ENCODE data around the gene PPARD. TPM values are rescaled to one million over a fixed set of nuclear protein-coding genes. Genes with fewer than 3 reads are reported as not detected.

Gene PPARD
- total RNA-seq, 1 donor from 2014 or later = 12.6 TPM

DNA sequence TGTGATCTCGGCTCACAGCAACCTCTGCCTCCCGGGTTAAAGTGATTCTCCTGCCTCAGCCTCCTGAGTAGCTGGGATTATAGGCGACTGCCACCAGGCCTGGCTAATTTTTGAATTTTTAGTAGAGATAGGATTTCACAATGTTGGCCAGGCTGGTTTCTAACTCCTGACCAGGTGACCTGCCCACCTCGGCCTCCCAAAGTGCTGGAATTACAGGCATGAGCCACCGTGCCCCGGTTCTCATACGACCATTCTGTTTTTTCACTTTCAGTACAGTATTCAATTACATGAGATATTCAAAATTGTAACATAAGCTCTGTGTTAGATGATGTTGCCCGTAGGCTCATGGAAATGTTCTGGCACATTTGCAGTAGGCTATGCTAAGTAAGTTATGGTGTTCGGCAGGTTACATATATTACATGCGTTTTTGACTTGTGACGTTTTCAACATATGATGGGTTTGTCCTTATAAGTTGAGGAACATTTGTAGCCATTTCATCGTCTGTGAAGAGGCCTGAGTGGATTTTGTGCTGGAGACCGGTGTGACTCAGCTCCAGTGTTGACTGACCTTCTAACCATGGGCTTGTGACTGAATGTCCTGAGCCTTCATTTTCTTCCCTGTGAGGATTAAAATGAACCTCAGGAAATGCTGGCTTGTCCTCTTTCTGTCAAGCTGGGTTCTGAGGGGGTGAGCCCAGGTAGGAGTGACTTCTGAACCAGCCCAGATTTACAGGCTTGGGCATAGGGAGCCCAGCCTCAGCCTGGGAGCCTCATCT, 12.2 kb downstream of the PPARD start:
- no peak for DNase-seq (ENCODE audit: extremely low read depth, low read depth, low spot score)

- no peak for DNase-seq (ENCODE audit: extremely low read depth, low read depth, low spot score)
These were observed 14.0 kb downstream of the PPARD start for GRCh38 chr6:35356391-35356790.

GRCh38 chr6:35357677-35358076, 15.3 kb downstream of the PPARD start:
- DNase-seq (ENCODE audit: extremely low read depth, low read depth, low spot score) = no peak

DNA sequence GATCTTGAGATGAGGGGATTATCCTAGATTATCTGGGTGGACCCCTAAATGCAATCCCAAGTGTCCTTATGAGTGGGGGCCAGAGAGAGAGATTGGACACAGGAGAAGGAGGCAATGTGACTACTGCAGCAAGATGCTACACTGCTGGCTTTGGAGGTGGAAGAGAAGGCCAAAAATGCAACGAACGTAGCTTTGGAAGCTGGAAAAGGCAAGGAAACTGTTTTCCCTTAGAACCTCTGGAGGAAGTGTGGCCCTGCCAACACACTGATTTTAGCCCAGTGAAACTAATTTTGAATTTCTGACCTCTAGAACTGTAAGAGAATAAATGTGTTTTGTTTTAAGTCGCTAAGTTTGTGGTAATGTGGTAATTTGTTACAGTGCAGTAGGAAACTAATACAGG, 15.7 kb downstream of the PPARD start:
- no peak for DNase-seq (ENCODE audit: extremely low read depth, low read depth, low spot score)

DNA sequence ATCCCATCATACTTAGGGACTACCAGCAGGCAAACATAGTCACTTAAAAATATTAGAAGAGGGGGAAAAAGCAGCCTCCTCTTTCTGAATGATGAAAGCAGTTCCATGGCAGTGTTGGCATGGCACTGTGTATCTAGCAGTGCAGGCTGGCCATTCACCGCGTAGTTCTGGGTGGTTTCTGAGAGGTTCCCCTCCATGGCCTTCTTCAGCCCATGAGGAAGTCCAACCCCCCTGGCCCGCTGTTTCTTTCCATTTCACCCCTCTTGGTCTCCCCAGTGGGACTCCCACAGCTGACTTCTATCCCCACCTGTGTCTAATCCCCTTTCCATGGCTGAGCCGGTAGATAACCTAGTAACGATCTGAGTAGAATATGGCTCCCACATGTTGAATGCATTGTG, 17.0 kb downstream of the PPARD start:
- no peak for DNase-seq (ENCODE audit: extremely low read depth, low read depth, low spot score)

- DNase-seq (ENCODE audit: extremely low read depth, low read depth, low spot score) = no peak
These were observed 17.5 kb downstream of the PPARD start for GRCh38 chr6:35359744-35360348.

GRCh38 chr6:35360349-35361138, 18.2 kb downstream of the PPARD start:
- no peak for DNase-seq (ENCODE audit: extremely low read depth, low read depth, low spot score)

GRCh38 chr6:35362200-35362599, 19.8 kb downstream of the PPARD start:
- DNase-seq (ENCODE audit: extremely low read depth, low read depth, low spot score) = no peak

DNA sequence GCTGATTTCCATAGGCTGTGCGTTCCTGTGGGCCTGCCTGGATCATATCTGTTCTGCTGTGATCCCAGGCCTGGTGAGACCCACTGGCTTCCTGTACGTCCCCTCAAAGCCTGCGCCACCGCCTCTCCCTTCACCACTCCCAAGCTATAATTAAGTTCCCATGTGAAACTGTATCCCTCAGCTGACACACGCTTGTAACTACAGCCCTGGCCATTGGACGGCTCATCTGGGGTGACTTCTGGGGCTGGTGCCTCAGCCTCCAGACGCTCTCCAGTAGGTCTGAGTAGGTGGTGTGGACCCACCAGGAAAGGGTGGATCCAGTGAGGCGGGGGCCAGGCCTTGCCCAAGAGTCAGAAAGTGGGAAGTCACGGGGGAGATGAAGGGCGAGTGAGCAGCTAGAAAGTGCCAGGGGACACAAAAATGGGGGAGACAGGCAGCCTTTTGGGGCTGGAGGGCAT, 21.0 kb downstream of the PPARD start:
- no peak for DNase-seq (ENCODE audit: extremely low read depth, low read depth, low spot score)

- no peak for DNase-seq (ENCODE audit: extremely low read depth, low read depth, low spot score)
These were observed 23.3 kb downstream of the PPARD start for GRCh38 chr6:35365594-35366203.

DNA sequence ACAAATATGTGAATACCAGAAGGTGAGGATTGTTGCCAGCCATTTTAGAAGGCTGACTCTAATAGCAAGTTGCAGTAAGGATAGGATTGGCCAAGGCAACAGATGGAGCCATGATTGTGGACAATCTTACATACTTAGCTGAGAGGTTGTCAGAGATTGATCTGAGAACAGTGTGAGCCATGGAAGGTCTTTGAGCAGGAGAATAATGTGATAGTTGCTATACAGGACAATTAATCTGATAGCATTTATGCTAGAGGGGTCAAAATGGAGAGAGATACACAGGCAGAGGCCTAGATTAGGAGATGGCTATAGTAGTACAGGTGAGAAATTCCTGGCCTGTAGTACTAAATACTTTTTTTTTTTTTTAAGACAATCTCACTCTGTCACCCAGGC, 23.8 kb downstream of the PPARD start:
- no peak for DNase-seq (ENCODE audit: extremely low read depth, low read depth, low spot score)

- no peak for DNase-seq (ENCODE audit: extremely low read depth, low read depth, low spot score)
These were observed 25.3 kb downstream of the PPARD start for GRCh38 chr6:35367646-35368037.

DNA sequence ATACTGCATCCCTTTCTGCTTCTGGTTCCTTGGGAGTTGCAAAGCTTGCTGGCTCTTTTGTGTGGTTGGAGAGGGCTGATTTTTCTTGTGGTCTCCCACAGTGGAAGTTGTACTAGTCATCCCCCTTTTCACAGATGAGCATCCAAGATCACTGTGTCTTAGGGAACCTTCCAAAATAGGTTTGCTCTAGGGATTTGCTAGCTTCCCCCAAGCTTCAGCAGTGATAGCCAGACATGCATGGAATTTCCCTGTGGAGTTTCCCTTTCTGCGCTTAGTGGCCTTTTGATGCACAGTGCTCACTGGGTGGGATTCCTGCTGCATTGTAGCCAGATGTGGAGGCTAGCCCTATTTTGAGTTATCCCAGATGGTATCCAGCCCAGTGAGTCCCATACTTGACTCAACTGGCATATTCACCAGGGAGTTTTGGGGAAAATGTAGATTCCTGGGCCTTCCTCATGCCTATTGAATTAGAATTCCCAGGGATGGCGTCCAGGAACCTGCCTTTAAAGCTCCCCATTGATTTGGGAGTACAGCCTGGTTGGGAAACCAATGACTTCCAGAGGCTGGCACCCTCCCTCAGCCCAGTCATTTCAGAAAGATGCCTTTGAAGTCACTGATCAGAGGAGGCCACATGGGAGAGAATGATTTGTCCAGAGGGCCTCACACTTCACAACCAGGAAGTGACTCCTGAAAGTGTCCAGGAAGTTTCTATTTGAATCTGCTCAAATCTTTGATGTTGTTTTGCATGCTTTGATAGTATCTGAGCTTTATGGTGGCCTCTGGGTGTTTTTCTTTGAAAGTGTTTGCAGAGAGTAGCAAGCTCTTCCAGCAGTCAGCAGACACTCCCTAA, 25.9 kb downstream of the PPARD start:
- DNase-seq (ENCODE audit: extremely low read depth, low read depth, low spot score) = no peak

DNA sequence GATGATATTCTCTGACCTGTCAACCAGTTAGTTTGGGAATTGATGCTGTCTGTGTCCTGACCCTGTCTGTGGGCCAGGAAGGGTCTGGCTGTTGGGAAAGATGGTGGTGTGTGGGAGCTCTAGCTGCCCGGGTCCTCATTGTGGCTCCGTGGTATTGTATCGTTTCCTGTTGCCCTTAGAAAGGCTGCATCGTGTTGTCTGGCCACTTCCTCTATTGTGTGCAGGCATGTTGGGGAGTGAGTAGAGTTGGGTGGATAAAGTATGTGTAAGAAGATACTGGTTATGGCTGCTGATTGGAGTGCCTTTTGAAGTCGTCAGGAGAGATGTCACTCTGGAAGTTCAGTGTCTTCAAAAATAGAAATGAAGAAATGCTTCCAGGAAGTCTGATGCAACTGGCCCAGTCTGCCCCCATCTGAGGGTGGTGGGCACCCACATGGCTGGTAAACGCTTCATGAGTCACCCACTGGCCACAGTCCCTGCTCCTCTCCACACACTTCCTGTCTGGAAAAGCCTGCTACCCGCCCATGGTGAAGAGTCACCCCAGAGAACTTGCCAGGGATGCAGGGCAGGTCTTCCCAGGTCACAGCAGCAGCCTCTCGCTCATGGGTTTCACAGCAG, 27.9 kb downstream of the PPARD start:
- peak; percentile 47 for DNase-seq (ENCODE audit: extremely low read depth, low read depth, low spot score)

GRCh38 chr6:35370785-35371493, 28.6 kb downstream of the PPARD start:
- DNase-seq (ENCODE audit: extremely low read depth, low read depth, low spot score) = no peak

- no peak for DNase-seq (ENCODE audit: extremely low read depth, low read depth, low spot score)
These were observed 29.3 kb downstream of the PPARD start for GRCh38 chr6:35371494-35372262.

DNA sequence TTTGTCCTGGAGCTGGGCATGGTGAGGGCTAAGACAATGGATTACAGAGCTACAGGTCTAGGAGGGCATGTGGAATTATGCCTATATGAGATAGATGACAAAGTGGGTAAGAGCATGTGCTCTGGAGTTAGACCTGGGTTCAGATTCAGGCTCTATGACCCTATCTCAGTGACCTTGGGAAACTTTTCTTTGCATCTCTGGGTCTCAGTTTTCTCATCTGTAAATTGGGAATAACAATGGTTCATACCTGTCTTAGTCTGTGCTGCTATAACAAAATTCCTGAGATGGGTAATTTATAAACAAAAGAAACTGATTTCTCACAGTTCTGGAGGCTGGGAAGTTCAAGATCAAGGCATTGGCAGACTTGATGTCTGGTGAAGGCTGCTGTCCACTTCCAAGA, 30.3 kb downstream of the PPARD start:
- DNase-seq (ENCODE audit: extremely low read depth, low read depth, low spot score) = no peak

DNA sequence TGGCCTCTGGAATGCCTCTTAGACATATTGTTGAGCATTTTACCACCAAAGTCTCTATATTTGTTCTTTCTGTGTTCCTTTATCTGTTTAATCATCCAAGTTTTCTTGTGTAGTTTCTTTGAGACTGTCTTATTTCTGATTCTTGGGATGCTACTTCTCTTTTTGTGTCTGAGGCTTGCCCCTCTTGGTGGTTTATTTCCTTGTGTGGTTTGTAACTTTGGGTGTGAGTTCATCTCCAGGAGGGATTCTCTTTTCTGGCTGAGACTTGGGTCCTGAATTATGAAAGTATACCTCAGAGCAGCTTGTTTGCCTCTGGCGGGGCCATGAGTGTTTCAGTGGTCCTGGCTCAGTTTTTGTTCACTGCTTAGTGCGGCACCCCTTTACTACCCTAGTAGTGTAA, 33.9 kb downstream of the PPARD start:
- no peak for DNase-seq (ENCODE audit: extremely low read depth, low read depth, low spot score)

GRCh38 chr6:35377002-35377401, 34.6 kb downstream of the PPARD start:
- no peak for DNase-seq (ENCODE audit: extremely low read depth, low read depth, low spot score)

Data from glomerular endothelial cell (primary cell).